HG03196 (cell line): ENCODE data around the gene SLC44A5.
"Not testable (repeated sequence)": the region's sequence is repeated elsewhere in the genome, so short reads cannot be mapped to it uniquely, and the experiment has no call there.

Experiments
- ATAC-seq: cut with Tn5 transposase; IDR thresholded peaks from one replicate; pipeline ENCODE4 v1.9.1; 2021; ENCODE audit not compliant: unreplicated experiment

SLC44A5 gene

DNA sequence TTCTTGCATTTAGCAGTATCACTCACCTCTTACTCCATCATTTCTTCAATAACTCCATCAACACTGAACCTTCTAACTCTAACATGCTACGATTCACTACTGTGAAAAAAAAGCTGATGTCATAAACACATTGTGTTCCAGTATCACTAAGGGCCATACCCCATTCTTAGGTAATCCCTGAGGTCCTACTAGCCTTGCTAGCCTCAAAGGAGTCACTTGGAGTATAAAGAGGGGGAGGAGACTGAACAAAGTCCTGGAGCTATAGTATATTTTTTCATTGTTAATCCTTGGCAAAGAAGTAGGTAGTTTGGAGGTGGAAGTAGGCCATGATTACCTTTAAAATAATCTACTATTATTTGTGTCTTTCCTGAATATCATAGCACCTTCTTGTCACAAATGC, at the start of gene SLC44A5:
Gene SLC44A5, minus strand, starts transcription at position 101 of the 400 bp plus-strand sequence. CDS start 69,667 bp downstream, outside the sequence.
- no peak for ATAC-seq

DNA sequence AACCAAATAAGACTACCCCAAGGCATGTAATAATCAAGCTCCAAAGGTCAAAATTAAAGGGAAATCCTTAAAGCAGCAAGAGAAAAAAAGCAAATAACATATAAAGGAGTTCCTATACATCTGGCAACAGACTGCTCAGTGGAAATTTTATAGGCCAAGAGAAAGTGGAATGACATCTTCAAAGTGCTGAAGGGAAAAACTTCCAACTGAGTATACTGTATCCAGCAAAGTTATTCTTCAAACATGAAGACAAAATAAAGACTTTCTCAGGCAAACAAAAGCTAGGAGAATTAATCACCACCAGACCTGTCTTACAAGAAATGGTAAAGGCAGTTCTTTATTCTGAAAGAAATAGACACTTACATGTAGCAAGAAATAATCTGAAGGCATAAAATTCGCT, 45.0 kb upstream of the SLC44A5 start:
- ATAC-seq: no peak

DNA sequence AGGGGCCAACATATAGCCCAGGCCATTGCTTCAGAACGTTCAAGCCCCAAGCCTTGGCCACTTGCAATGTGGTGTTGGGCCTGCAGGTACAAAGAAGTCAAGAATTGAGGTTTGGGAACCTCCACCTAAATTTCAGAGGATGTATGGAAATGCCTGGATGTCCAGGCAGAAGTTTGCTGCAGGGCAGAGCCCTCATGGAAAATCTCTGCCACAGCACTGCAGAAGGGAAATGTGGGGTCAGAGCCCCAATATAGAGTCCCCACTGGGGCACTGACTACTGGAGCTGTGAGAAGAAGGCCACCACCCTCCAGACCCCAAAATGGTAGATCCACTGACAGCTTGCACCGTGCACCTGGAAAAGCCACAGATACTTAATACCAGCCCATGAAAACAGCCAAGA, 36.3 kb upstream of the SLC44A5 start:
- not testable (repeated sequence) for ATAC-seq

DNA sequence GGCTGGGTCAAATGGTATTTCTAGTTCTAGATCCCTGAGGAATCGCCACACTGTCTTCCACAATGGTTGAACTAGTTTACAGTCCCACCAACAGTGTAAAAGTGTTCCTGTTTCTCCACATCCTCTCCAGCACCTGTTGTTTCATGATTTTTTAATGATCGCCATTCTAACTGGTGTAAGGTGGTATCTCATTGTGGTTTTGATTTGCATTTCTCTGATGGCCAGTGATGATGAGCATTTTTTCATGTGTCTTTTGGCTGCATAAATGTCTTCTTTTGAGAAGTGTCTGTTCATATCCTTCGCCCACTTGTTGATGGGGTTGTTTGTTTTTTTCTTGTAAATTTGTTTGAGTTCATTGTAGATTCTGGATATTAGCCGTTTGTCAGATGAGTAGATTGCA, 34.2 kb upstream of the SLC44A5 start:
- ATAC-seq: not testable (repeated sequence)

DNA sequence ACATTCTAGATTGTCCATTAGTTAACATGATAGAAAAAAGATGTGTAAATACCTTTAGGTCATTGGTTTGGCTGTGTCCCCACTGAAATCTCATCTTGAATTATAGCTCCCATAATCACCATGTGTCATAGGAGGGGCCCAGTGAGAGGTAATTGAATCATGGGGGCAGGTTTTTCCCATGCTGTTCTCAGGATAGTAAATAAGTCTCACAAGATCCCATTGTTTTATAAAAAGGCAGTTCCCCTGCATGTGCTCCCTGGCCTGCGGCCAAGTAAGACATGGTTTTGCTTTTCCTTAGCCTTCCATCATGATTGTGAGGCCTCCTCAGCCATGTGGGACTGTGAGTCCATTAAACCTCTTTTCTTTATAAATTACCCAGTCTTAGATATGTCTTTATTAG, 32.5 kb upstream of the SLC44A5 start:
- ATAC-seq: no peak

DNA sequence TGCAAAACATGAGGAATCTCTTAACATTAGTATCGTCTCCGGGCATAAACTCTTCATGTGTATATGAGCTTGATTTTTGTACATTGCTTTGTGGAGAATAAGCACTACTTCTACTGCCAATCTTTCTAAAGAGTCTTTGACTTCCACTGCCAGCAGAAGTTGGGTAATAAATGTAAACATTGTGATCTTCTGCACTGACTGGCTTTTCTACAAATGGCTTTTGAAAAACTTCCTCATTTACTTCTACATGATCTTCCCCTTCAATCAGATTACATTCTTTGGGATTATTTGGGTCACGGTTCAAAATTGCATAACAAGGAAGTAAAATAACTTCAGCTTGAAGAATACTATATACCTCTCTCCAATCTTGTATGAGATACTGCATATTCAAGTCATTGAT, 30.4 kb upstream of the SLC44A5 start:
- no peak for ATAC-seq

DNA sequence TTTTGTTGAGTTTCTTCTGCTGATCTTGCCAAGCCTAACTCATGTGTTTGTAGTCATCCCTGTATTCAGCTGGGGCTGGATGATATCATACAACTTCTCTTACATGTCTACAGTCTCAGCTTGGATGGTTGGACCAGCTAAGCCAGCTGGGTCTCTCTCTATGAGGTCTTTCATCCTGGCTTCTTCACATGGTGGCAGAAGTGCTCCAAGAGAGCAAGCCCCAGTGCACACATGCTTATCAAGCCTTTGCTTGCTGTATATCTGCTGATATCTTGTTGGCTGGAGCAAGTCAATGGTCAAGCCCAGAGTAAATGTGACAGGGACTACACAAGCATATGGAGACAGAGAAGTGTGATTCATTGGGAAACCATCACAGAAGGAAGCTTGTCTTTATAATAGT, 29.2 kb upstream of the SLC44A5 start:
- no peak for ATAC-seq

DNA sequence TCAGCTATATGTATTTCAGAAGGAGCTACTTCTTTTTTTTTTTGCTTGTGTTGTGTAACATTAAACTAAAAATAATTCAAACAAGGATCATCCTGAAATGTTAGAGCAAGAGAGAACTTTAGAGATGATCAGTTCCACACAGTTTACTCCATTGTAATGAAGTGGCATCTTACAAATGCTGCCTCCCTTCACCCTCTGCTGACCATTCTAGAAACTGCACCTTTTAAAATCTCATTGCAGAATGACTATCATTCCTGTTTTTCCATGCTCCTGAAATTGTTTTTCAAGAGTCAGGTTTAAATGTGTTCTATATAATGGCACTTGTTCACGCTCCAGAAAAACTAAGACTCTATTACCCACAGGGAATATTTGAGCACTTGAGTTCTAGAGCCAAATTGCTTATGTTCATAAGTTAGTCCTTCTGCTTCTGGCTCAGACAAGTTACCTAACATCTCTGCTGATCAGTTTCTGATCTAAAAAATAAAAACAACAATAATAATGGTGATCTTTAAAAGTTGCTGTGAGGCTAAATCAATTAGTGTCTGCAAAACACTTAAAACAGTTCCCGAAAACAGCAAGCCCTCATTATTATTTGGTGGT, 21.5 kb upstream of the SLC44A5 start:
- no peak for ATAC-seq

DNA sequence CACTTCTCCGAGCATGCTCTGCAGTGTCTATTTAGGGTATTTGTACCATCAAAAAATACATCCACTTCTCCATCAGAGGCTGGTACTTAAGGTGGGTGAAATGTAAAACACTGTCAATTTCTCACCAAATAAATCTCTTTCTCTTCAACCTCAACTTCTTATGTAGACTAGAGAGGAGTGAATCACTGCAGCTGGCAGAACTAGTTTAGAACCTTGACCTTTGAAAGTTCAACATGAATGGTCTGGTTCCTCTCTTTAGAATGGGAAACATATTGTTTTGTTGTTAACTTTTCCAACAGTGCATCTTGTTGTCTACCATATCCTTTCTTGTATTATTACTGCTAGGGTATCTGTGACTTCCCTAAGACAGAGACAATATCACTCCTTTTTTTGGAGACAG, 20.1 kb upstream of the SLC44A5 start:
- ATAC-seq: no peak

DNA sequence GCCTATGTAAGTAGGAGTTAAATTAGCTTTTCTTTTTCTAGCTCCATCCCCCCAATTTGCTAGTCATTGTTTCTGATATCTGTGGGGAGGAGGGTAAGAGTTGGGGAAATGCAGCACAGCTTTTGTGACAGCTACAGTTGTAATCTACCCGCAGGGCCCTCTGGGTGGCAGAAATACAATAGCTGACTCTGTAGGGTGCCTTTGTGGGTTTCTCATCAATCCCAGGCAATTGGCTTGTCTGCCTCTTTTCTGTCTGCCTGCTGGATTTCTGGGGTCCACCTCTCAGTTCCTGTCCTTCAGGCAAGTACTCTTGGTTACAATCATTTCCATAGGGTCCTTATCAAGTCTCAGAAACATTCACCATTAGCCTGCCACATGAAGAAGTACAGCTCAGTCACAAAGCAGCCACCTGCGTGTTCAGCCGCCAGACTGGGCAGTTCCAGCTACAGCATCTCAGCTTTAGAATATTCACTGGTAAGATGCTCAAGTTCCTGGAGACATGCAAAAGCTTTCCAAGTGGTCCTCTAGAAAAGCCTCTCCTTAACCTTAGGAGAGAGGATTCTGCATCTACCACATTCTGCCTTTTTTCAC, 19.2 kb upstream of the SLC44A5 start:
- ATAC-seq: no peak

DNA sequence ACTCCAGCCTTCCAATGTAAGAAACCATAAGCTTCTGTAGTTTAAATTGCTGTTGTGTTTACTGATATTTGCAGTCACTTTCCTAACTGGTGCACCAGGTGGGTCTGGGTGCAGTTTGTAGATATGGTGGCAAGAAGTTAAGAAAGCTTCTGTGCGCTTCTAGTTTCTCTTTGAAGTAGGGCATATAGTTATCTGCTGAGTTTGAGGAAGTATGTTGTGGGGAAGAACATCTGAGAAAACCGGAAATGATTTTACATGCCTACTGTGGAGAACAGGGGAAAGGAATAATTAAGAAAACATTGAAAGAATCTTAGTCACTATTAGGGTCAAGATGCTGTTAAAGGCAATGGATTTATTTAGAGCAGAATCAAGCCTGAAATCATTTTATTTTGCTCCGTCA, 14.9 kb upstream of the SLC44A5 start:
- ATAC-seq: no peak

DNA sequence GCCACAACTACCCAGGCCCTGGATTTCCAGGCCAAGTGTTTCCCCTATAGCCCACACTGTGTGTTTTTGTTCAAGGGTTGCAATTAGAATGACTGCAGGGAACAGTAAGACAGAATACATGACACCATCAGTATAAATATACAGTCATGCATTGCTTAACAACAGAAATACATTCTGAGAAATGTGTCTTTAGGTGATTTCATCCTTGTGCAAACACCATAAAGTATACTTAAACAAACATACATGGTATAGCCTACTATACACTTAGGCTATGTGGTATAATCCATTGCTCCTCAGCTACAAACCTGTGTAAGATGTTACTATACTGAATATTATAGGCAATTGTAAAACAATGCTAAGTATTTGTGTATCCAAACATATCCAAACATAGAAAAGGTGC, 7.5 kb upstream of the SLC44A5 start:
- no peak for ATAC-seq

DNA sequence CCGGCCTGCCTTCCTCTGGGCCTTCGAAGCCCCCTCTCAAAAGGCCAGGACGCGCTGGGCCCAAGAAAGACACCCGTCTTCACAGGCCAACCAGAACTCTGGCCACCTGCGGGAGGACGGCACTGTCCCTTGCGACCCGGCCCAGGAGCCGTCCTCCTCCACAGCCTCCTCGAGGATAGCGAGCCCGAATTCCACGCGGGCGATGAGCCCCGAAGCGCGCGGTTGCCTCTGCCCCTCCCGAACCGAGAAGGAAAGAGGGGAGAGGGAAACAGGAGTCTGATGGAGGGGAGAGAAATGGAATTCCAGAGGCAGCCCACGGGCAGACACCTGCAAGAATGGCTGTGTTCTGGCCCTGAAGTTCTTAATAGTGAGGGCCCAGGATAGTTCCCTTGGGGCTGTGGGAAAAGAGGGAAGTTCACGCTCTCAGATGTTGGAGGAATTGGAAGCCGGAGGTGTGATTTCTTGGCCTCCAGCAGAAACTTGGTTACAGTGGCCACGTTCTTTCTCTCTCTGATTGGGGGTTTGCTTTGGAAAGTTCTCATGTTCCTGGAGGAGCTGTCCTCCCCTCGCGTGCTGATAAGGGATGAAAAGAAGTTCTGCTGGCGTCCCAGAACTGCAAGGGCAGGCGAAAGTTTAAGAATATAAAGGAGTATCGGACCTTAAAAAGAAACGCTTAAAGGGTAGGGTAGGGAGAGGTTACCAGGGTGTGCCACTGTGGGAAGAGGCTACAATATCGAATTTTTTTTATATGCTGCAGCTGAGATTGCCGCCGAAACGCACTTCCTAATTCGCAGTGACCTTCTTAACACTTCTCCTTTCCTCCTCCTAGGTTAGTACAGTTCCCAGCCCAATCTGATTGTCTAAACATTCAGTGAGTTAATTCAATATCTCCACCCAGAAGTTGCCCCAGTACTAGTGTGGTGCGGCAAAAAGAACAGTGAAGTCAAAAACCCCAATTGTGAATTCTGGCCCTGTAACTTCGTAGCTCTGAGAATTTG, 5.8 kb upstream of the SLC44A5 start:
- ATAC-seq: no peak

DNA sequence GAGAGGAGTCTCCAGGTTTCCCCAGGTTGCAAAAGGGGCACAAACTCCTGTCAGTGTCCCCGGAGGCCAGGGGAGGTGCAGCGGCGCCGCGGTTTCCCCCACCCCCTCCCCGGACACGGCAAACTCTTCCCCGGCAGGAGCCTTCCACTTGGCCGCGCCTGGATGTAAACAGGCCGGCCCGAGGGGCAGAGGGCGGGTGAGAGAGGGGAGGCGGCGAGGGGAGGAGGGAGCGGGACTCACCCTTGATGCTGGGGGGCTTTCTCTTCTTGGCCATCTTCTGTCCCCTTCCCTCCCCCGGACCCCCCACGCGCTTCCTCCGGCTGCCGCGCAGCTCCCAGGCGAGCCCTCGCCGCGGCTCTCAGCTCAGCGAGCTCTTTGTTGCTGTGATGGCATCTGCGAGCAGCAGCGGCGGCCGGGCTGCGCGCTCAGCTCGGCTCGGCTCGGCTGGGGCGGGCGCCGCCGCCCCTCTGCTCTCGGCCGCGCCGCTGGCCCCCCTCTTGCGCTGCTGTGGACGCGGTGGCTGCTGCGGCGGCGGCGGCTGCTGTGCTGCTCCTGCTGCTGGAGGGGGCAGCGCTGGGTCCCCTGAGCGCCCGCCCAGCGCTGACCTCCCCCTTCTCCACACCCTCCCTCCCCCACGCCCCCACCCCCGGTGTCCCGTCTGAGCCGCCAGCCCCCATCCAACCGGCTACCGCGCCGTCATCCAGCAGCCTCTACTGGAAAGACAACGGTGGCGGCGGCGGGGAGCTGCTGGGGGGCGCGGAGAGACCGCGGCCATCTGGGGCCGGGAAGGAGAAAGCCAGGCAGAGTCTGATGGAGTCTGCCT, 4.9 kb upstream of the SLC44A5 start:
- ATAC-seq: no peak

DNA sequence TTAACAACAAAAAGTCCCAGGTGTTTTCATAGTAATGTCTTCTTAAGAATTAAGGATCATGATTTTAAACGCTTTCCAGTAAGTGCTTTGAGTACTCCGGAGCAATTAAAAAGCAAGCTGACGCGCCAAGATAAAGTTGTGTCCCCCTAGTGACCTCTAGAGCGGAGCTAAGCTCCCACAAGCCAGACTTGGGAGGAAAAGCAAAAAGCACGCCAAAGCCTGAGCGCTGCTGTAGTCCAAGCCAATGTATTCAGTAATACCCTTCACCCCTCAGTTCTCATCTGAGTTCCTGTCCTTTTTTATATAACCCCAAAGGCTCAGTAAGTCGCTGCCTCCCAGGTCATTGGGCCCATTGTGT, 3.5 kb upstream of the SLC44A5 start:
- ATAC-seq: no peak

DNA sequence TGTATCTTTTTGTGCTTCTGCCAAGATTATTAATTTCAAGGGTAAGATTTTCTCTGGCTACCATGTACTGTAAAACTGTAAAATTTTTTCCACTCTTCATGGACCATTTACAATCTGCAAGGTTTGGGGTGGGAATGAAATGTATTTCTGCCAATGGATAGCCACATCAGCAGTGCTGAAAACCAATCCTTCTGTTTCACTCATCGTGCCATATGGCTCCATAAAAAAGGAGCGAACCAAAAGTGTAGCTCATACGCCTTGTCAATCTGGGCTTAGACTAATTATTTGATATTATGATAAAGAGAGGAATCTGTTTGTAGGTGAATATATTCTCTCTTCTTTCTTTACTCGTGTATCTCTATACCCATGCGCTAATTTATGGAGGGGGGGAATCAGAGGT, 3.0 kb upstream of the SLC44A5 start:
- no peak for ATAC-seq

DNA sequence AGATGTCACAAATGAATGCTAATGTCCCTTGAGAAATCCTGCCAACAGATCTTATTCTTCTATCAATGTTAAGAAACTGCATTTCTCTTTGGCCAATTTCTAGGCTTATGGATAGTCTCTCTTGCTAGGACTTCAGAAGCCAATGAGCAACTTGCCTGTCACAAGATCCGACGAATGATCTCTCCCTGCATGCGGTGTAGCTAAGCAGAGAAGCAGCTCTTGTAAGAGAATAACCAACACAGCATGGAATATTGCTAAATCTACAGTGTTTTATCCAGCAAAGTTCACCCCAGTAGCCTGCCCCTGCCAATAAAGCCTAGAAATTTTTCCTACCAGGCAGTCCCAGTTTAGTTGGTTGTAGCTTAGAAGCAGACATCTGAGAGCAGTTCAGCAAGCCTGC, 2.1 kb upstream of the SLC44A5 start:
- ATAC-seq: no peak

DNA sequence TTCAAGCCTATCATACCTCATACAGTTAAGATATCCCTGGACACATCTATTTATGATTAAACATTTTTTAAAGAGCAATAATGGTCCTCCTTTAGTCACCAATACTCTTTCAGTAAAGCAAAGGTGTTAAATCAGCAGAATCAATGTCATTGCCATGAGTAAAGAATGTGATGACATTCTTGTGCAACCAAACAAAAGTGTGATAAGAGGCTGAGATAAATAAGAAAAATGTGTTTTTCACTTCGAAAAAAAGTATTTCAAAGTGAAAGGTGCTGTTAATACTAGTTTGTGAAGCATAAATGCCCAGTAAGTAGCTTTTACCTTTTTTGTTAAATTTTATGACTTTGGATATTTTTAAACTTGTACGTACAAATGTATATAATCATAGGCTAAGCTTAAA, 8.4 kb downstream of the SLC44A5 start:
- no peak for ATAC-seq

DNA sequence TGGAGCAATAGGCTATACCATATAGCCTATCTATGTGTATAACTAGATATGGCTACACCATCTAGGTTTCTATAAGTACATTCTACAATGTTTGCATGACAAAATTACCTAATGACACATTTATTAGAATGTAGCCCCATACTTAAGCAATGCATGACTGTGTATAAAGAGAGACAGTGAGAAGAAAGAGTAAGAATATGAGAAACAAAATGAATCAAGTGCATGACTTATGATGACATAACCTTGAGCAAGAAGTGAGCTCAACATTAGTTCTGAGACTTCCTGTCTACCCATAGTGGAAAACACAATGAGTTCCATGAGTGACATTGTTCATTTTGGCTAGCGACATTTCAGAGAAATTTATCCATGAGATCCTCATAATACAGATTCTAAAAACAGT, 10.1 kb downstream of the SLC44A5 start:
- ATAC-seq: no peak

DNA sequence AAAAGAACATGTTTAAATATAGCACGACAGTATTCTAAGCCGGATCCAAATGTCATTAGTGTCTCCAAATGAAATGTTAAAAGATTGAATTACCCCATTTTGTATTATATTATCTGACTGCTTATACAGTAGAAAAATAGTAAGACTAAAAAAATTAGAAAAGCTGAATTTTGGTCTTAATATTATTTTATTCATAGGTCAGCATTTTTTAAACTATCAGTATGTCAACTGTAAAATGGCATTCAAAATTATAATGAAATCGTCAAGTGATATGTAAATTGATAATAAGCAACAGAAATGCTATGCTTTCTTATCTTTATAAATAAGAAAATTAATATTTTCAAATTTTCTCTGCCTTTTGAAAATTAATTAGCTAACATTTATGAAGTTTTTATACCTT, 16.6 kb downstream of the SLC44A5 start:
- ATAC-seq: no peak

DNA sequence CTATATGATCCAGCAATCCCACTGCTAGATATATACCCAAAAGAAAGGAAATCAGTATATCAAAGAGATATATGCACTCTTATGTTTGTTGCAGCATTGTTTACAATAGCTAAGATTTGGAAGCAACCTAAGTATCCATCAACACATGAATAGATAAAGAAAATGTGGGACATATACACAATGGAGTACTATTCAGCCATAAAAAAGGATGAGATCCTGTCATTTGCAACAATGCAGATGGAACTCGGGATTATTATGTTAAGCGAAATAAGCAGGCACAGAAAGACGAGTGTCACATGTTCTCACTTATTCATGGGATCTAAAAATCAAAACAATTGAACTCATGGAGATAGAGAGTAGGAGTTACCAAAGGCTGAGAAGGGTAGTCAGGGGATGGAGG, 17.5 kb downstream of the SLC44A5 start:
- not testable (repeated sequence) for ATAC-seq
